Neural cell (in vitro differentiated cells): Measurements from ENCODE around the gene SLC18B1. TPM values are rescaled to one million over a fixed set of nuclear protein-coding genes. Genes with fewer than 3 reads are reported as not detected.

Experiments used
- H2AFZ ChIP-seq: fragments of 200-600, 300-800 bp; sonication (generic), shearing (Covaris generic); 2 replicates; pipeline ENCODE4 v1.6.0; 2014; ENCODE audit warnings: low read depth, mild to moderate bottlenecking, antibody characterized with exemption, low read length, moderate library complexity
- H3F3A ChIP-seq: fragments of 200-600 bp; shearing (Covaris generic); 2 replicates; pipeline ENCODE4 v1.6.1; 2016; ENCODE audit warnings: mild to moderate bottlenecking, moderate library complexity, mixed read lengths, antibody characterized with exemption, low read length; ENCODE audit not compliant: insufficient read depth, poor library complexity, severe bottlenecking
- H3K27ac ChIP-seq: fragments of 200-600, 300-800 bp; sonication (generic), shearing (Covaris generic); 2 replicates; pipeline ENCODE4 v1.5.1; 2014; ENCODE audit warnings: mild to moderate bottlenecking, low read length, moderate library complexity
- H3K27me3 ChIP-seq: fragments of 300-800, 200-600 bp; sonication (generic), shearing (Covaris generic); 2 replicates; pipeline ENCODE4 v1.6.0; 2014; ENCODE audit warnings: mild to moderate bottlenecking, low read depth, low read length, moderate library complexity; ENCODE audit not compliant: insufficient read depth
- H3K36me3 ChIP-seq: fragments of 300-800, 200-600 bp; sonication (generic), shearing (Covaris generic); 2 replicates; pipeline ENCODE4 v1.5.1; 2014; ENCODE audit warnings: mild to moderate bottlenecking, antibody characterized with exemption, low read length, moderate library complexity; ENCODE audit not compliant: insufficient read depth
- H3K4me2 ChIP-seq: fragments of 300-800, 200-600 bp; sonication (generic), shearing (Covaris generic); 2 replicates; pipeline ENCODE4 v1.6.0; 2014; ENCODE audit warnings: mild to moderate bottlenecking, low read length
- H3K4me3 ChIP-seq: fragments of 300-800, 200-600 bp; sonication (generic), shearing (Covaris generic); 2 replicates; pipeline ENCODE4 v1.5.1; 2014; ENCODE audit warnings: mild to moderate bottlenecking, low read length, moderate library complexity
- H3K79me2 ChIP-seq: fragments of 200-600 bp; shearing (Covaris generic); replicated peaks from 2 replicates; pipeline ENCODE4 v1.6.0; 2014; ENCODE audit warnings: mild to moderate bottlenecking, low read length, moderate library complexity; ENCODE audit not compliant: insufficient read depth
- H3K9ac ChIP-seq: fragments of 300-800, 200-600 bp; sonication (generic), shearing (Covaris generic); 2 replicates; pipeline ENCODE4 v1.6.1; 2016; ENCODE audit warnings: mild to moderate bottlenecking, low read length, mixed read lengths
- H3K9me2 ChIP-seq: fragments of 200-600 bp; shearing (Covaris generic); 2 replicates; pipeline ENCODE4 v1.6.1; 2016; ENCODE audit warnings: mild to moderate bottlenecking, low read length, mixed read lengths; ENCODE audit not compliant: insufficient read depth
- H3K9me3 ChIP-seq: fragments of 200-600, 300-800 bp; sonication (generic), shearing (Covaris generic); 2 replicates; pipeline ENCODE4 v1.6.1; 2016; ENCODE audit warnings: mild to moderate bottlenecking, mixed run types, low read length, moderate library complexity, mixed read lengths
- H4K20me1 ChIP-seq: fragments of 200-600 bp; shearing (Covaris generic); 2 replicates; pipeline ENCODE4 v1.6.1; 2016; ENCODE audit warnings: mild to moderate bottlenecking, mixed run types; ENCODE audit not compliant: insufficient read depth
- CTCF ChIP-seq: fragments of 450-650 bp; IDR thresholded peaks from 2 replicates; pipeline ENCODE4 v1.5.1; 2014; ENCODE audit warnings: antibody characterized with exemption, mild to moderate bottlenecking, moderate library complexity; ENCODE audit not compliant: poor library complexity, severe bottlenecking
- EP300 ChIP-seq: fragments of 450-650 bp; conservative IDR thresholded peaks from 2 replicates; pipeline ENCODE4 v1.6.1; 2014; ENCODE audit warnings: antibody characterized with exemption, mild to moderate bottlenecking, moderate library complexity; ENCODE audit not compliant: poor library complexity, severe bottlenecking
- EZH2 ChIP-seq: fragments of 200-600, 300-800 bp; shearing (Covaris generic), sonication (generic); IDR thresholded peaks from 2 replicates; pipeline ENCODE4 v1.6.1; 2014; ENCODE audit warnings: antibody characterized with exemption, low read length, borderline replicate concordance, mild to moderate bottlenecking; ENCODE audit not compliant: insufficient read depth, poor library complexity, severe bottlenecking
- MXI1 ChIP-seq: fragments of 450-650 bp; conservative IDR thresholded peaks from 2 replicates; pipeline ENCODE4 v1.6.1; 2014; ENCODE audit warnings: antibody characterized with exemption, mild to moderate bottlenecking; ENCODE audit not compliant: poor library complexity, severe bottlenecking
- POLR2AphosphoS5 ChIP-seq: IDR thresholded peaks from 2 replicates; pipeline ENCODE4 v1.6.1; 2012
- RAD21 ChIP-seq: fragments of 450-650 bp; conservative IDR thresholded peaks from 2 replicates; pipeline ENCODE4 v1.6.1; 2014; ENCODE audit warnings: antibody characterized with exemption, mild to moderate bottlenecking, moderate library complexity
- SMC3 ChIP-seq: fragments of 450-650 bp; conservative IDR thresholded peaks from 2 replicates; pipeline ENCODE4 v1.6.1; 2014; ENCODE audit warnings: antibody characterized with exemption, mild to moderate bottlenecking, moderate library complexity; ENCODE audit not compliant: poor library complexity
- TAF1 ChIP-seq: IDR thresholded peaks from 2 replicates; pipeline ENCODE4 v1.6.1; 2012; ENCODE audit warnings: low read depth
- polyA plus RNA-seq: library from polyadenylated mRNA; depleted of rRNA; stranded (reverse); fragments of >200 nt; gene quantifications from 2 replicates; pipeline ENCODE4 v1.2.3, GENCODE V29; 2014
- TF ChIP-seq, protein P1 (sequence below): IDR thresholded peaks from 2 replicates; pipeline ENCODE4 v1.6.1; 2012; ENCODE audit warnings: borderline replicate concordance

Gene SLC18B1
- polyA plus RNA-seq, 1 donor from 2014 or later = 9.0 TPM

DNA sequence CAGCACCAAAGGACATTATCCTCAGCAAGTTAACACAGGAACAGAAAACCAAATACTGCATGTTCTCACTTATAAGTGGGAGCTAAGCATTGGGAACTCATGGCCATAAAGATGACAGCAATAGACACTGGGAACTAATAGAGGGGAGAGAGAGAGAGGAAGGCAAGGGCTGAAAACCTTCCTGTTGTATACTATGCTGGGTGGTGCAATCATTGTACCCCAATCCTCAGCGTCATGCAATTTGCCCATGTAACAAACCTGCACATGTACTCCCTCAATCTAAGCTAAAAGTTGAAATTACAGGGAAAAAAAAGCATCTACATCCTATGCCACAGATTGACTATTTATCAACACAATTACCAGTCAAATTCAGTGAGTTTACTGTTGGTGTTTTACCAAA is 64.6 kb downstream of the SLC18B1 start:
- H3K27ac ChIP-seq = no peak overlapping the region
- H3K79me2 ChIP-seq = no peaks in the 10 kb centered on the region
- no peak overlapping the region for H3K4me3 ChIP-seq
- no peaks in the 10 kb centered on the region for H3K36me3 ChIP-seq
- H2AFZ ChIP-seq = no peak overlapping the region
- no peaks in the 10 kb centered on the region for H3F3A ChIP-seq
- no peaks in the 10 kb centered on the region for H3K9me2 ChIP-seq
- H3K27me3 ChIP-seq = no peaks in the 10 kb centered on the region
- no peaks in the 10 kb centered on the region for H3K9me3 ChIP-seq
- H3K4me2 ChIP-seq = no peak overlapping the region
- H4K20me1 ChIP-seq = no peaks in the 10 kb centered on the region
- TF ChIP-seq CTCF (no peak), EZH2 (no peak), TAF1 (no peak), RAD21 (no peak), POLR2AphosphoS5 (no peak), MXI1 (no peak), EP300 (no peak), SMC3 (no peak)
- H3K9ac ChIP-seq = no peak overlapping the region

DNA sequence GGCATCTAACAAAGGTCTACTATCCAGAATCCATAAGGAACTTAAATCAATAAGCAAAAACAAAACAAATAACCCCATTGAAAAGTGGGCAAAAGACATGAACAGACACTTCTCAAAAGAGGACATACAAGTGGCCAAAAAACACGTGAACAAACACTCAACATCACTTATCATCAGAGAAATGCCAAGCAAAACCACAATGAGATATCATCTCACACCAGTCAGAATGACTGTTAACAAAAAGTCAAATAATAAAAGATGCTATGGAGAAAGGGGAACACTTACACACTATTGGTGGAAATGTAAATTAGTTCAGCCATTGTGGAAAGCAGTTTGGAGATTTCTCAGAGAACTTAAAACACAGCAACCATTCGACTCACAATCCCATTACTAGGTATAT is 65.2 kb downstream of the SLC18B1 start:
- no peaks in the 10 kb centered on the region for H3K9me3 ChIP-seq
- no peak for TF ChIP-seq TAF1
- TF ChIP-seq EZH2 = no peak
- TF ChIP-seq EP300 = no peak
- no peak for TF ChIP-seq SMC3
- TF ChIP-seq RAD21 = no peak
- TF ChIP-seq MXI1 = no peak
- TF ChIP-seq POLR2AphosphoS5 = no peak
- no peak for TF ChIP-seq CTCF
- TF ChIP-seq, protein P1, sequence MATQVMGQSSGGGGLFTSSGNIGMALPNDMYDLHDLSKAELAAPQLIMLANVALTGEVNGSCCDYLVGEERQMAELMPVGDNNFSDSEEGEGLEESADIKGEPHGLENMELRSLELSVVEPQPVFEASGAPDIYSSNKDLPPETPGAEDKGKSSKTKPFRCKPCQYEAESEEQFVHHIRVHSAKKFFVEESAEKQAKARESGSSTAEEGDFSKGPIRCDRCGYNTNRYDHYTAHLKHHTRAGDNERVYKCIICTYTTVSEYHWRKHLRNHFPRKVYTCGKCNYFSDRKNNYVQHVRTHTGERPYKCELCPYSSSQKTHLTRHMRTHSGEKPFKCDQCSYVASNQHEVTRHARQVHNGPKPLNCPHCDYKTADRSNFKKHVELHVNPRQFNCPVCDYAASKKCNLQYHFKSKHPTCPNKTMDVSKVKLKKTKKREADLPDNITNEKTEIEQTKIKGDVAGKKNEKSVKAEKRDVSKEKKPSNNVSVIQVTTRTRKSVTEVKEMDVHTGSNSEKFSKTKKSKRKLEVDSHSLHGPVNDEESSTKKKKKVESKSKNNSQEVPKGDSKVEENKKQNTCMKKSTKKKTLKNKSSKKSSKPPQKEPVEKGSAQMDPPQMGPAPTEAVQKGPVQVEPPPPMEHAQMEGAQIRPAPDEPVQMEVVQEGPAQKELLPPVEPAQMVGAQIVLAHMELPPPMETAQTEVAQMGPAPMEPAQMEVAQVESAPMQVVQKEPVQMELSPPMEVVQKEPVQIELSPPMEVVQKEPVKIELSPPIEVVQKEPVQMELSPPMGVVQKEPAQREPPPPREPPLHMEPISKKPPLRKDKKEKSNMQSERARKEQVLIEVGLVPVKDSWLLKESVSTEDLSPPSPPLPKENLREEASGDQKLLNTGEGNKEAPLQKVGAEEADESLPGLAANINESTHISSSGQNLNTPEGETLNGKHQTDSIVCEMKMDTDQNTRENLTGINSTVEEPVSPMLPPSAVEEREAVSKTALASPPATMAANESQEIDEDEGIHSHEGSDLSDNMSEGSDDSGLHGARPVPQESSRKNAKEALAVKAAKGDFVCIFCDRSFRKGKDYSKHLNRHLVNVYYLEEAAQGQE = no peak
- H3K9me2 ChIP-seq = no peaks in the 10 kb centered on the region
- H3F3A ChIP-seq = no peaks in the 10 kb centered on the region
- no peaks in the 10 kb centered on the region for H4K20me1 ChIP-seq
- H3K4me2 ChIP-seq = no peak overlapping the region
- no peak overlapping the region for H3K27ac ChIP-seq
- no peak overlapping the region for H3K9ac ChIP-seq
- H3K36me3 ChIP-seq = no peaks in the 10 kb centered on the region
- H3K79me2 ChIP-seq = no peaks in the 10 kb centered on the region
- H3K4me3 ChIP-seq = no peak overlapping the region
- no peak overlapping the region for H2AFZ ChIP-seq
- H3K27me3 ChIP-seq = no peaks in the 10 kb centered on the region
